ENCODE measurements around the gene CFAP45. TPM values are rescaled to one million over a fixed set of nuclear protein-coding genes. Genes with fewer than 3 reads are reported as not detected.

Gene CFAP45
- total RNA-seq, 2 experiments from 2014 or later = 0.63 TPM; not detected in 1

DNA sequence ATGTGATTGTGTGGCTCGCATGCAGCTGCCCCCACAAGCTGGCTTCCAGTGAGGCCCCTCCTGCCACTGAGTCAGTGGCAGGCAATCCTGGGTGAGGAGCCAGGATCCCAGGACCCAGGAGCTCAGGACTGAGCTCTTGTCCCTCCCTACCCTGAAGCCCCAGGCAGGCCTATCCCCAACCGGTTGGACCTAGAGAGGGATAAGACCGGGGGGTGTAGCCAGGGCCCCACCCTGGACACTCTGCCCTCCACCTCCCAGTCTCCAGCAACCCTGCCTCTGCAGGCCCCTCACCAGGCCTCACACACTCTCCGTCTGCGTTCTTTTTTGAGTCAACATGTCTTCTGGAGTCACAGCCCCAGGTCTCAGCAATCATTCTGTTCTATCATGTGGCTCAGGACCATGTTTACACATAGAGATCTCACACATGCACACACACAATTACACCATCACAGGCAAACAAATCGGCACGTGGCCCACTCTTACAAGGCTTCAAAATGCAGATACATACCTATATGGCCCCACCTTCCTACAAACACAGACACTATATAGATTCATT lies 40.1 kb downstream of the CFAP45 start:
- Histone ChIP-seq H3K27ac (ENCODE audit: low read depth, low read length, poor library complexity, severe bottlenecking) (no peak overlapping the region), H3K9me2 (ENCODE audit: insufficient read depth, low read length) (no peaks in the 10 kb centered on the region), H3K36me3 (ENCODE audit: insufficient read depth, low read length) (no peaks in the 10 kb centered on the region), H4K20me1 (ENCODE audit: insufficient read depth, low read length) (no peaks in the 10 kb centered on the region), H3K4me2 (ENCODE audit: low read length) (no peak overlapping the region), H3K9me3 (ENCODE audit: low read length) (no peaks in the 10 kb centered on the region), H3K4me3 (ENCODE audit: low read depth, low read length, poor library complexity, severe bottlenecking) (no peak overlapping the region), H3K79me2 (ENCODE audit: insufficient read depth, low read depth, low read length) (no peaks in the 10 kb centered on the region), H3K4me1 (ENCODE audit: insufficient read depth, low read length, poor library complexity, severe bottlenecking) (no peaks in the 10 kb centered on the region), H2AFZ (ENCODE audit: low read length) (no peak overlapping the region)
- ChIA-PET CTCF (ENCODE audit: unreplicated experiment) (no interaction called here), POLR2A (no interaction called here)
- TF ChIP-seq, protein P1, sequence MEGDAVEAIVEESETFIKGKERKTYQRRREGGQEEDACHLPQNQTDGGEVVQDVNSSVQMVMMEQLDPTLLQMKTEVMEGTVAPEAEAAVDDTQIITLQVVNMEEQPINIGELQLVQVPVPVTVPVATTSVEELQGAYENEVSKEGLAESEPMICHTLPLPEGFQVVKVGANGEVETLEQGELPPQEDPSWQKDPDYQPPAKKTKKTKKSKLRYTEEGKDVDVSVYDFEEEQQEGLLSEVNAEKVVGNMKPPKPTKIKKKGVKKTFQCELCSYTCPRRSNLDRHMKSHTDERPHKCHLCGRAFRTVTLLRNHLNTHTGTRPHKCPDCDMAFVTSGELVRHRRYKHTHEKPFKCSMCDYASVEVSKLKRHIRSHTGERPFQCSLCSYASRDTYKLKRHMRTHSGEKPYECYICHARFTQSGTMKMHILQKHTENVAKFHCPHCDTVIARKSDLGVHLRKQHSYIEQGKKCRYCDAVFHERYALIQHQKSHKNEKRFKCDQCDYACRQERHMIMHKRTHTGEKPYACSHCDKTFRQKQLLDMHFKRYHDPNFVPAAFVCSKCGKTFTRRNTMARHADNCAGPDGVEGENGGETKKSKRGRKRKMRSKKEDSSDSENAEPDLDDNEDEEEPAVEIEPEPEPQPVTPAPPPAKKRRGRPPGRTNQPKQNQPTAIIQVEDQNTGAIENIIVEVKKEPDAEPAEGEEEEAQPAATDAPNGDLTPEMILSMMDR (conservative IDR thresholded peaks at IDR 0.05; ENCODE audit: low read length) = no peak
- no peak for TF ChIP-seq EZH2phosphoT487 (IDR thresholded peaks at IDR 0.05; ENCODE audit: borderline replicate concordance, low read depth, low read length)
- no peak for DNase-seq (ENCODE audit: low spot score)
- BruUV-seq (replicated peaks) = no TSS peak
- intact Hi-C loops (cut with micrococcal nuclease; ENCODE audit: unreplicated experiment) = no loop called here

DNA sequence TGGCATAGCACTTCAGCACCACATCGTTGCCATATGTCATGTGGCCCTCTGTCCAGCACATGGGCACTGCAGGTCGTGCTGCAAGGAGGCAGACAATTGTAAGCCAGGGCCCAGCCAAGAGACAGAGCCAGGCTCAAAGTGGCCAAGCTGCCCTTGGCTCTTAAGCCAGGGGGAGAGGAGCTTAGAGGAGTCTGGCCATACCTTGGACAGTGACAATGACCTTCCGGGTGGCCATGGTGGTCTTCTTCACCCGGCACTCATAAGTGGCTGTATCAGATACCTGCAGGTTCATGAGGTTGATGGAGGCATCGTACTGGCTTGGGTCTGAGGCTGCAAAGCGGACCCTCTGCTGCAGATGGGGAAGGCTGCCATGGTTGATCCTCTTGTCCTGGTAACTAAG lies 42.1 kb downstream of the CFAP45 start:
- DNase-seq (ENCODE audit: low spot score) = no peak
- CTCF ChIA-PET (ENCODE audit: unreplicated experiment) = no interaction called here
- H4K20me1 ChIP-seq (ENCODE audit: insufficient read depth, low read length) = no peaks in the 10 kb centered on the region
- no peak overlapping the region for H3K4me3 ChIP-seq (ENCODE audit: low read depth, low read length, poor library complexity, severe bottlenecking)
- H3K79me2 ChIP-seq (ENCODE audit: insufficient read depth, low read depth, low read length) = no peaks in the 10 kb centered on the region
- H3K36me3 ChIP-seq (ENCODE audit: insufficient read depth, low read length) = no peaks in the 10 kb centered on the region
- no peak overlapping the region for H3K4me2 ChIP-seq (ENCODE audit: low read length)
- H3K4me1 ChIP-seq (ENCODE audit: insufficient read depth, low read length, poor library complexity, severe bottlenecking) = no peaks in the 10 kb centered on the region
- no peaks in the 10 kb centered on the region for H3K9me2 ChIP-seq (ENCODE audit: insufficient read depth, low read length)
- TF ChIP-seq, protein P1 (conservative IDR thresholded peaks at IDR 0.05; ENCODE audit: low read length) = no peak
- no peak for TF ChIP-seq EZH2phosphoT487 (IDR thresholded peaks at IDR 0.05; ENCODE audit: borderline replicate concordance, low read depth, low read length)
- no TSS peak for BruUV-seq (replicated peaks)
- no peak overlapping the region for H3K27ac ChIP-seq (ENCODE audit: low read depth, low read length, poor library complexity, severe bottlenecking)
- POLR2A ChIA-PET = interaction anchor here (0.6 kb wide), 1 partner anchor 31 kb away, joined by 4 read pairs; no protein-coding TSS in a partner anchor
- no peak overlapping the region for H2AFZ ChIP-seq (ENCODE audit: low read length)
- H3K9me3 ChIP-seq (ENCODE audit: low read length) = no peaks in the 10 kb centered on the region
- intact Hi-C loops (cut with micrococcal nuclease; ENCODE audit: unreplicated experiment) = no loop called here

DNA sequence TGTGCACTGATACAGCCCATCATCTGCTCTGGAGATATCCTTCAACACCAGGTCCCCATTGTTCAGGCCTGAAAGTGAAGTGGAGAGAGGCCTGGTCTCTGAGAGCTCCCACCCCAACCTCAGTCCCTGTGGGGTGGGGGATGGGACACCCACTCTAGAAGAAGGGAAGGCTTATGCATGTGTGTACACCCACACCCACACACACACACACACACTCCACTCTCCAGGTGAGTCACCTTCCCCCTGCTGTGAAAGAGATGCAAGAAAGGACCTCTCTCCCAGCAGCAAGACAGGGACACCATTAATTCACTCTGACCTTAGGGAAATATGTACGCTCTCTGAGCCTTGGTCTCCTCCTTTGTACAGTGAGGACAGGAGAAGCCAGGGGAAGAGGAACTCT lies 43.4 kb downstream of the CFAP45 start:
- no peaks in the 10 kb centered on the region for H4K20me1 ChIP-seq (ENCODE audit: insufficient read depth, low read length)
- CTCF ChIA-PET (ENCODE audit: unreplicated experiment) = no interaction called here
- no peaks in the 10 kb centered on the region for H3K4me1 ChIP-seq (ENCODE audit: insufficient read depth, low read length, poor library complexity, severe bottlenecking)
- no peak overlapping the region for H3K4me3 ChIP-seq (ENCODE audit: low read depth, low read length, poor library complexity, severe bottlenecking)
- no peak overlapping the region for H2AFZ ChIP-seq (ENCODE audit: low read length)
- BruUV-seq (replicated peaks) = no TSS peak
- intact Hi-C loops (cut with micrococcal nuclease; ENCODE audit: unreplicated experiment) = no loop called here
- no peak overlapping the region for H3K27ac ChIP-seq (ENCODE audit: low read depth, low read length, poor library complexity, severe bottlenecking)
- H3K4me2 ChIP-seq (ENCODE audit: low read length) = no peak overlapping the region
- H3K9me3 ChIP-seq (ENCODE audit: low read length) = no peaks in the 10 kb centered on the region
- no peaks in the 10 kb centered on the region for H3K9me2 ChIP-seq (ENCODE audit: insufficient read depth, low read length)
- no peaks in the 10 kb centered on the region for H3K79me2 ChIP-seq (ENCODE audit: insufficient read depth, low read depth, low read length)
- POLR2A ChIA-PET = no interaction called here
- no peaks in the 10 kb centered on the region for H3K36me3 ChIP-seq (ENCODE audit: insufficient read depth, low read length)
- TF ChIP-seq EZH2phosphoT487 (IDR thresholded peaks at IDR 0.05; ENCODE audit: borderline replicate concordance, low read depth, low read length) = no peak
- TF ChIP-seq, protein P1 (conservative IDR thresholded peaks at IDR 0.05; ENCODE audit: low read length) = no peak
- DNase-seq (ENCODE audit: low spot score) = no peak

Measured in OCI-LY7 (cell line).